BJ (cell line): ENCODE measurements around the gene LDLRAD1. TPM values are rescaled to one million over a fixed set of nuclear protein-coding genes. Genes with fewer than 3 reads are reported as not detected.

Experiments
- CTCF ChIA-PET: fragments of 350-600 bp; formaldehyde crosslinking; extraction: SDS; loops from one replicate; lab custom pipeline; 2021; ENCODE audit warnings: antibody characterized with exemption, inconsistent platforms; lab: Yijun Ruan, JAX
- POLR2A ChIA-PET: fragments of 300-600 bp; sonication (Branson Sonifier 250); formaldehyde crosslinking; extraction: SDS; loops from one replicate; lab custom pipeline; 2021; ENCODE audit warnings: antibody characterized with exemption; lab: Charles Lee
- DNase-seq: peaks from one replicate; pipeline ENCODE4 v3.0.0-alpha.2; 2011; ENCODE audit warnings: low read depth
- H3K27me3 ChIP-seq: 2 replicates; pipeline ENCODE4 v1.6.0; 2011; ENCODE audit warnings: low read length; ENCODE audit not compliant: control insufficient read depth, insufficient read depth
- H3K36me3 ChIP-seq: 2 replicates; pipeline ENCODE4 v1.5.1; 2011; ENCODE audit warnings: low read length; ENCODE audit not compliant: control insufficient read depth, insufficient read depth
- H3K4me3 ChIP-seq: 2 replicates; pipeline ENCODE4 v1.5.1; 2011; ENCODE audit warnings: low read depth, mild to moderate bottlenecking, control low read depth, low read length
- CTCF ChIP-seq: IDR thresholded peaks from 2 replicates; pipeline ENCODE4 v1.5.1; 2011; ENCODE audit warnings: low read depth, mild to moderate bottlenecking, control low read depth, inconsistent platforms, low read length, moderate library complexity; ENCODE audit not compliant: insufficient read depth
- polyA plus RNA-seq: library from polyadenylated mRNA; depleted of rRNA; stranded (reverse); fragments of >200 nt; gene quantifications from 2 replicates; pipeline ENCODE4 v1.2.3, GENCODE V29; 2011

LDLRAD1 gene
- polyA plus RNA-seq, 1 experiment = not detected

DNA sequence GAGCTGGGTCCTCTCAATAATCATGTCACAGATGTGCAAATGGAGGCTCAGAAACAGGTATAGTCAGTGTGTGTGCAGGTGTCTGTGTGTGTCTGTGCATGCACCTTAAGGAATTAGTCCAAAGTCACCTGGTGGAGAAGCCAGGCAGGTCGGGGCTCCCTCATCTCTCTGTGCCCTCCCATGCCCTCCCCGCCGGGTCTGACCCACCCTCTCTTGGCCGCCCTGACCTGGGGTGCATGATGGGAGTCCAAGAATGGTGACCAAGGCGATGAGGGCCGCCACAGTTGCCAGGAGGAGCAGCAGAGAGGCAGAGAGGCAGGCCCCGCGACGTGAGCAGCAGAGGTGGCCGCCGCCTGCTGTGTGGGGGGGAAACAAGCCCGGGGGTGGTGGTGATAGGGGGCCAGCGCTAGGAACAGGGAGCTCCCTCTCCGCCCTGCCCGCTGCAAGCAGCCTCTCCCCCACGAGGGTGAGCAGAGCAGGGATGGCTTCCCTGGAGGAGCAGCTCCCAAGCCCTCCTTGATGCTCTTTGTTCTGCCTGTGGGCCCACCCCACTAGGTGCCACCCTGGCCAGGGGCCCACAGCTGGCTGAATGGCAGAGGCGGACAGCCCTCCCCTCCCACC is 3.9 kb downstream of the LDLRAD1 start:
- ChIA-PET POLR2A (no interaction called here), CTCF (interaction anchor here (0.6 to 1.1 kb wide), 2 partner anchors 32 to 49 kb away, joined by 3 to 4 read pairs; no protein-coding TSS in a partner anchor)
- H3K4me3 ChIP-seq = no peak overlapping the region
- no peak for DNase-seq
- H3K27me3 ChIP-seq = peaks cover 27% of the 10 kb centered on the region
- TF ChIP-seq CTCF = no peak
- H3K36me3 ChIP-seq = no peaks in the 10 kb centered on the region

- ChIA-PET POLR2A (no interaction called here), CTCF (interaction anchor here (1.1 kb wide), 1 partner anchor 31 kb away, joined by 3 read pairs; no protein-coding TSS in a partner anchor)
- no peak overlapping the region for H3K4me3 ChIP-seq
- no peaks in the 10 kb centered on the region for H3K36me3 ChIP-seq
- no peak for TF ChIP-seq CTCF
- H3K27me3 ChIP-seq = peaks cover 29% of the 10 kb centered on the region
- DNase-seq = no peak
Observed at GRCh38 chr1:54013393-54014008, 4.5 kb downstream of the LDLRAD1 start.

- TF ChIP-seq CTCF = no peak
- DNase-seq = no peak
- H3K27me3 ChIP-seq = peaks cover 28% of the 10 kb centered on the region
- H3K4me3 ChIP-seq = no peak overlapping the region
- no peaks in the 10 kb centered on the region for H3K36me3 ChIP-seq
- ChIA-PET POLR2A (no interaction called here), CTCF (no interaction called here)
Observed at GRCh38 chr1:54012863-54013262, 5.1 kb downstream of the LDLRAD1 start.

- no peak for TF ChIP-seq CTCF
- no peak overlapping the region for H3K4me3 ChIP-seq
- H3K36me3 ChIP-seq = no peaks in the 10 kb centered on the region
- POLR2A ChIA-PET = no interaction called here
- CTCF ChIA-PET = interaction anchor here (1.5 kb wide), 1 partner anchor 23 kb away, joined by 4 read pairs; no protein-coding TSS in a partner anchor
- DNase-seq = no peak
- H3K27me3 ChIP-seq = peaks cover 25% of the 10 kb centered on the region
Observed at GRCh38 chr1:54012008-54012325, 6.0 kb downstream of the LDLRAD1 start.

GRCh38 chr1:54011316-54012007 is 6.5 kb downstream of the LDLRAD1 start:
- DNase-seq = no peak

More at GRCh38 chr1:54011316-54012007, 6.5 kb downstream of the LDLRAD1 start:
- ChIA-PET POLR2A (no interaction called here), CTCF (interaction anchor here (1.5 kb wide), 1 partner anchor 23 kb away, joined by 4 read pairs; no protein-coding TSS in a partner anchor)
- Histone ChIP-seq H3K27me3 (peaks cover 25% of the 10 kb centered on the region), H3K36me3 (no peaks in the 10 kb centered on the region), H3K4me3 (no peak overlapping the region)
- TF ChIP-seq CTCF = no peak
